DMS53 treated with DMSO at 0.1 percent for 48 hours (cell line): ENCODE results near the gene FRY.
A peak's percentile ranks its signal among the peaks of the same experiment; 100 is the strongest.
"Not testable (repeated sequence)": the region's sequence is repeated elsewhere in the genome, so short reads cannot be mapped to it uniquely, and the experiment has no call there.

Experiments used
- DNase-seq: peaks from one replicate; lab custom pipeline; 2025; ENCODE audit not compliant: unreplicated experiment; lab: John Stamatoyannopoulos, UW

FRY gene

GRCh38 chr13:32031025-32031814 lies at the start of gene FRY:
TSS of gene FRY (plus strand) at chr13:32031774. CDS start at chr13:32031796, 22 bp downstream.
- DNase-seq, result peak; percentile 77

- DNase-seq, result peak; percentile 78
These were observed 49.5 kb upstream of the FRY start for GRCh38 chr13:31982124-31982523.

- DNase-seq, result peak; percentile 96
These were observed 49.0 kb upstream of the FRY start for GRCh38 chr13:31982540-31982939.

- not testable (repeated sequence) for DNase-seq
These were observed 47.9 kb upstream of the FRY start for GRCh38 chr13:31983696-31984095.

- not testable (repeated sequence) for DNase-seq
These were observed 47.2 kb upstream of the FRY start for GRCh38 chr13:31984388-31984787.

GRCh38 chr13:31986676-31987470 lies 44.7 kb upstream of the FRY start:
- DNase-seq, result no peak

- no peak for DNase-seq
These were observed 43.9 kb upstream of the FRY start for GRCh38 chr13:31987535-31988170.

- DNase-seq, result not testable (repeated sequence)
These were observed 37.2 kb upstream of the FRY start for GRCh38 chr13:31994367-31994766.

- no peak for DNase-seq
These were observed 35.0 kb upstream of the FRY start for GRCh38 chr13:31996601-31997000.

- no peak for DNase-seq
These were observed 33.9 kb upstream of the FRY start for GRCh38 chr13:31997641-31998040.

GRCh38 chr13:31998131-31998530 lies 33.4 kb upstream of the FRY start:
- DNase-seq, result no peak

GRCh38 chr13:32000754-32001153 lies 30.8 kb upstream of the FRY start:
- DNase-seq, result not testable (repeated sequence)

- DNase-seq, result peak; percentile 62
These were observed 30.3 kb upstream of the FRY start for GRCh38 chr13:32001154-32001768.

GRCh38 chr13:32001769-32002168 lies 29.8 kb upstream of the FRY start:
- no peak for DNase-seq

GRCh38 chr13:32002873-32003272 lies 28.7 kb upstream of the FRY start:
- no peak for DNase-seq

GRCh38 chr13:32007494-32007893 lies 24.1 kb upstream of the FRY start:
- DNase-seq, result no peak

- DNase-seq, result no peak
These were observed 22.9 kb upstream of the FRY start for GRCh38 chr13:32008518-32009175.

- no peak for DNase-seq
These were observed 22.2 kb upstream of the FRY start for GRCh38 chr13:32009362-32009761.

GRCh38 chr13:32010136-32010535 lies 21.4 kb upstream of the FRY start:
- DNase-seq, result no peak

- DNase-seq, result no peak
These were observed 19.6 kb upstream of the FRY start for GRCh38 chr13:32011971-32012370.

- DNase-seq, result no peak
These were observed 18.4 kb upstream of the FRY start for GRCh38 chr13:32013181-32013580.
